ENCODE measurements around the gene ITPRIP.

ITPRIP gene

GRCh38 chr10:104337985-104338735 lies at the start of gene ITPRIP:
TSS of gene ITPRIP (minus strand) at chr10:104338465. CDS start at chr10:104316051, 22,414 bp downstream.
- peak; percentile 62 to 65 for DNase-seq

DNA sequence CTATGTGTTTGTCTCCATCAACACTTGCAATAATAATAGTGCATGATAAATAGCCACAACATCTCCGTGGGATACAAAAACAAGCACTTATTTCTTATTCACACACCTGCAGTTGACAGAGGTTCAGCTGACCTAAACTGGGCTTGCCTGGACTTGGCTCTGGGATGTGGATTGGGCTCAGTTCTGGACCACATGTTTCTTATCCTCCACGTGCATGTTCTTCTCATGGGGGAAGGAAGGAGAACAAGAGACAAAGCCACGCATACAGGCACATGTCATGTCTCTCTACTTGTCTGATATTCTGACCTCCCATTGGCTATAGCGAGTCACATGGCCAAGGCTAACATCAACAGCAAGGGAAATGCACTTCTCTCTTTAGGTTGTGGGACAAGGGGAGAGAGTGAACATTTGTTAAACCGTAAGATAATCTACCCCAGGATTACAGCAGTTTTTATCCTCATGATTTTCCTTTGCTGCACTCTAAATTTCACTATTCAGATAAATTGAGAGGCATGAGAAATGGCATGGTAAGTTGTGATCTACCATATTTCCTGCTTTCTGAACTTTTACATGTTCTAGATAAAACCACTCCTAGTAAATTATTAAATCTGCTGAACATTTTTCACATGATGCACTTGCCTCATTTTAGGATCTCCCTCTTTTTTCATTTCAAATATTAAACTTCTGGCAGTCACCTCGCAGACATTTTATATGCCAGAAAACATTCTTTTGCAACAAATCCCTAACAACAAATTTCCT lies 49.0 kb upstream of the ITPRIP start:
- no peak for DNase-seq

DNA sequence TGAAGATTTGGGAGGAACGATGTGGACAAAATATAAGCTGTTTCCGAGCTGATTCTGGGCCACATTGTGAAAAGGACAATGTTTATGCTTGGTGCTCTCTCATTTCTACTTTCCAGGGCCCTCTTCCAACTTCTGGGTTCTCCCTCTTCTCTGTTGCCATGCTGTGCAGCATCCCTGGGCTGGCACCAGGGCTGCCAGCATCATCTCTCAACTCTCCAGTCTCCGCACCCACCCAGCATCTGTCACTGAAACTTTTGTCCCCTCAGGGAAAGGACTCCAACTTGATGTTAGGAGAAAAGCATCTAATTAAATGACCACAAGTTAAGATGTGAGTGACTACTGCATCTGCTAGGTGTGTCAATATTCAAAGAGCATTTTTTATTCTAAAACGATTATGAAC lies 42.1 kb upstream of the ITPRIP start:
- DNase-seq, result no peak

GRCh38 chr10:104376784-104377300 lies 38.6 kb upstream of the ITPRIP start:
- DNase-seq, result no peak

GRCh38 chr10:104374591-104374990 lies 36.3 kb upstream of the ITPRIP start:
- DNase-seq, result no peak

DNA sequence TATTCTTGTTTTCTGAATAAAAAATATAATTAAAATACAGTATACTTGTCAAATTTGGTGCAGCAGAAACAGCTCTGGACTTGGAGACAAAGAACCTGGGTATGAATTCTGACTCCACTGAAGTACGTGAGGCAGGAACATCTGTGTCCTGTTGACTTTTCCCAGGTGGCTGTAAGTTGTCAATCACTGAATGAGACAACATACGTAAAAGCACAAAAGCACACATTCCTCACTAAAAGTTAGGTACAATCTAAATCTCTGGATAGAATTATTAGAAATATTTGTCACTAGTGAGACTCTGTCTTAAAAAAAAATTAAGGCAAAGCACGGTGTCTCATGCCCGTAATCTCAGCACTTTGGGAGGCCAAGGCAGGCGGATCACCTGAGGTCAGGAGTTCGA lies 33.5 kb upstream of the ITPRIP start:
- DNase-seq, result no peak

DNA sequence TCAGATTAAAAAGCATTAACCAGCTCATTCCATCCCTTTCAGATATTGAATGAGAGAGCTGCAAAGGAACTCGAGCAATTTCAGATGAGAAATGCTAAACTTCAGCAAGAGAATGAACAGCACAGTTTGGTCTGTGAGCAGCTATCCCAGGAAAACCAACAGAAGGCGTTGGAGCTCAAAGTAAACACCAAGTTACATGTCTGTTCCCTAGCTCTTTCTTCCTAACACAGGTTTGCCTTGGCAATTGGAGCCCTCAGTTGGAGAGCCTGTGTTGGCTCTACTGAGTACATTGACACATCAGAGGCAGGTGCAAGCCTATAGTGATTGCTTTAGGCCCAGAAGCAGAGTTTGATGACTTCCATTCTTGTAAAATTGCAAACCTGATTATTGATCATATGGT lies 30.1 kb upstream of the ITPRIP start:
- DNase-seq, result no peak

- no peak for DNase-seq
These were observed 29.6 kb upstream of the ITPRIP start for GRCh38 chr10:104367904-104368303.

GRCh38 chr10:104359811-104360210 lies 21.5 kb upstream of the ITPRIP start:
- no peak for DNase-seq

DNA sequence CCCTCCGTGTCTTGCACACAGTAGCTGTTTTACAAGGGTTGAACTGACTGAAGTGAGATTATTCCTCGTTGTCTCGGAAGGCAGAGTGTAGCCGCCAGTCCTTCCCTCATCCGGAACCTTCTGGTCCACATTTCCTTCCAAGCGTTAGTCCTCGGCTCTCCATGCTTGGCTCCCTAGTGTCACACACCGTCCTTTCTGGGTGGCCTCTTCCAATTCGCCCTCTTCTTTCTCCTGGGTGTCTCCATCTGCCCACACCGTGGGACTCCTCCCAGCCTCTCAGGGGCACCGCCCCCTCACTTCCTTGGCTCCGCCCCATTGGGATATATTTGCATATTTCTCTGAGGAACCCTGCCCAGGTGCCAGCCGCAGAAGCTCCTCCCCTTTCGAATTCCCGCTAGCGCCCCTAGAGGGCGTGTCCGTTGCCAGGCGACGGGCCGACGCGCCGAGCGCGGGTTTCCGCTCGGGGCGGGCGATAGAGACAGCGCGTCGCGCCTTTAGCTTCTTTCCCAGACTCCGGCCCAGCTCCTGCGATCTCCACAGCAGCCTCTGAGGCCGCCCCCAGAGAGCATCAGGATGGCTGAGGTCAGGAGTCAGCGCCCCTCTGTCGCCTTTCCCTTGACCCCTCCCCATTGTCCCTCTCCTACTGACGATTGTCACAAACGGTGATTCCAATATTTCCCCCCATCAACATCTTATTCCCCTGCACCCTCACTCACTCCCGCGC lies 15.2 kb upstream of the ITPRIP start, which contains the start of gene CFAP58:
TSS of gene CFAP58 (plus strand) at position 509 of the 724 bp plus-strand sequence. CDS start at position 574, 65 bp downstream.
- peak; percentile 84 to 91 for DNase-seq

DNA sequence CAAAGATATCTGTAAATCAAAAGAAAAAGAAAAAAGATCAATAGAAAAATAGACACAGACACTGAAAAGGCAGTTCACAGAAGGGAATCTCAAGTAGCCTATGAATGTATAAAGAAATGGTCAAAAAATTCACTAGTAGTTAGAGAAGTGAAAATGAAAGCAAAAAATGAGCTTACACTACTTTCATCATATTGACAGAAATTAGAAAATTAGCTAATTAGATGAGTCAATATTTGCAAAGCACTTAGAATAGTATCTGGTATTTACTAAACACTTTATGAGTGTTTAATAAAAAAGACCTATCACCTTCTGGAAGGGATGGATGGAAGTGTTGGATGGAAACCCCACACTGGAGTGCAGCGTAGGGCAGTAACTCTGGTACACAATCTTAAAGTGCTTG lies 13.7 kb upstream of the ITPRIP start:
- DNase-seq, result no peak

- no peak for DNase-seq
These were observed 12.9 kb upstream of the ITPRIP start for GRCh38 chr10:104351061-104351702.

- DNase-seq, result no peak
These were observed 11.9 kb upstream of the ITPRIP start for GRCh38 chr10:104350127-104350635.

DNA sequence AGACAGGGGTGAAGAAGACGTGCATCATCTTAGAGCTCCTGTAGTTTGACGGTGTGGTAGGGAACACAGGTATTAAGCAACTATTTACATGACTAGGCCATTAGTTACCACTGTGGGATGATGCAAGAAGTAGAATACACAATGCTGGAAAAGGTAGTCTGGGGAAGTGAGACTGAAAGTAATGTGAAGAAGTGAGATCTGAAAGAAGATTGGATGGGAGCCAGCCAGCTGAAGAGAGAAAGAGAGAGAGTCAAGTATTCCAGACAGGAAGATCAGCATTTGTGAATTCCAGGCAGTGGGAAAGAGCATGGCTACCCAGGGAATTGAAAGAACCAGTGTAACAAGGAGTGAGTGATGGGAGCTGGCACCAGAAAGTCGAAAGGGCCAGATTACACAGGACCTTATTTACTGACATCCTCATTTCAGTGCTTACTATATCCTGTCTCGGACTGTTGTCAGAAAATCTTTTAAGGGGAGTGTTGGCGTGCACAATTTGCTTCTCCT lies 11.4 kb upstream of the ITPRIP start:
- no peak for DNase-seq

GRCh38 chr10:104348601-104349000 lies 10.3 kb upstream of the ITPRIP start:
- DNase-seq, result no peak

DNA sequence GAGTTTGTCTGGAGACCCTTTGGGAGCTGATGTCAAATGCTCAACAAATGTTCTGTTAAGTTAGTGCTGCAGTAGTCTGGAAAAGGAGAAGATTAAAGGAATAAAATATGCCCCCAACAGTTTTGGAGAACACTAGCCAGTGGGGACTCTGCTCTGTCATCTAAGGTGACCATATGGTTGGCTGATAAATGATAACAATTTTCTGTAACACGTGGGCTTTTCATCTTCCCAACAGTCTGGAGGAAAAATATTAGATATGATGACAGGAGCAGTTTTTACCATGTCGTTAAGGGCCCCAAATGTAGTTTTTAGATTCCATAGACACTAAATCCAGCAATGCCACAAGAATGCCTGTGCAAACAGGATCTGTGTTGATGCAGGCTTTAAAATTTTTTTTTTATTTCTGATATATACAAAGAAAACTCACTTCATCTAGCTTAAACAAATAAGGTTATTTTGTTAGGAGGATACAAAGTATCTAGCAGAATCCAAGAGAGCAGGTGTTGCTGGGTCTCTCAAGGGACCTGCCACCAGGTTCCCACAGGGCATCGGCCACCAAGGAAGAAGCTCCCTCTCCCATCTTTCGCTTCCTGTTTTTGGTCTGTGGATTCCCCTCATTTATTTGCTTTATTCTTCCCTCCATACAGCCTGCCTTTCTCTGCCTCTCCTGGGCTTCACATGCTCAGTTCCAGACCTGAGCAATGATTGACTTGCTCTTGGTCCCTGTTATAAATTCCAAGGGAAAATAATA lies 9.2 kb upstream of the ITPRIP start:
- no peak for DNase-seq

DNA sequence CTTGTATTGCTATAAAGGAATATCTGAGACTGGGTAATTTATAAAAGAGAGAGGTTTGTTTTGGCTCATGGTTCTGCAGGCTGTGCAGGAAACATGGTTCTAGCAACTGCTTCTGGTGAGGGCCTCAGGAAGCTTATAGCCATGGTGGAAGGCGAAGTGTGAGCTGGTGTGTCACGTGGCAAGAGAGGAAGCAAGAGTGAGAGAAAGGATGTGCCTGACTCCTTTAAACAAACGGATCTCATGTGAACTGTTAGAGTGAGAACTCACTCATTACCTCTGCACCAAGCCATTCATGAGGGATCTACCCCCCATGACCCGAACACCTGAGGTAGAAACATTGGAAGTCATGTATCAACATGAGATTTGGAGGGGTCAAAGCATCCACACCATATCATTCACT lies 7.7 kb upstream of the ITPRIP start:
- no peak for DNase-seq

DNA sequence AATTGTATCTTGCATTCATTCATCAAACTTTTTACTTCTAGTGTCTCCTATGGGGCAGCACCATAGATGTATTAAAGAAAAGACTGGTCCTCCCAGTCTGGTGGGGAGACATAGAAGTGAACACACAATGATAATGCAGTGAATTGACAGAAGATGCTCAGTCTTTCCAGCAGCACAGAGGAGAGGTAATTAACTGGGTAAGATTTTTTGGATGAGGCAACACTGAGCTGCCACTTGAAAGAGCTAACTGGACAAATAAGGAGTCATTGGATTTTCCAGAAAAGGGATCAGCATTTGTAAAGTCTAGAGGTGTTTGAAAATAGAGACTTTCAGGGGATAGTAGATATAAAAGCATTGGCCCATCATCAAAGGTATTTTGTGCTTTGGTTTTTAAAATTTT lies 7.2 kb upstream of the ITPRIP start:
- no peak for DNase-seq

DNA sequence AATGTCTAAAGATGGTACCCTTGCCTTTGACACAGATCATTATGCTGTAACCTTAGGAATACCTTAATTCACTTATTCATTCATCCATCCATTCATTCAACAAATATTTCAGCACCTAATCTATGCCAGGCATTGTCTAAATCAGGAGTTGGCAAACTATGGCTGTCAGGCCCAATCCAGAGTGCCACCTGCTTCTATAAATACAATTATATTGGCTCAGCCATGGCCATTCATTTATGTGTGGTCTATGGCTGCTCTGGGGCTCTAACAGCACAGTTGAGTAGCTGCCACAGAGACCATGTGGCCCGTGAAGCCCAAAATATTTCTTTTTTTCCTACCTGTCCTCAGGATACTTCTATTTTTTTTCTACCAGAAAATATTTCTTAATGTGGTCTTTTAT lies 6.0 kb upstream of the ITPRIP start:
- DNase-seq, result no peak

- DNase-seq, result no peak
These were observed 4.7 kb upstream of the ITPRIP start for GRCh38 chr10:104342941-104343411.

DNA sequence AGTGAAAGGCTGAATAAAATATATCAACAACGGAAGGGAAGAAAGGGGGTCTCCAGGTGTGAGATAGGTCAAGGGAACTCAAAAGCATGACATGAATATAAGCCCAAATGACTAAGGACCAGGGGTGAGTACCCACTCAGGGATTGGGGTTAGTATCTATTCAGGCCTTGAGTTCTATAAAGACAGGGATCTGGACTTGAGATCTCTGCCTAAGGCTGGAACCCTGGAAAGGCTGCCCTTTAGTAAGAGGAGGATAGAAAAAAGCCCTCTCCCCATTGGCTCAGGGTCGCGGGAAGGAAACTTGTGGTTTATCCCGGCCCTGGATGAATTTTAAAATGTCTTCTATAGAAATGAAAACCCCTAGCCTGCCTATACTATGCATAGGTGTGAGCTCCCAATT lies 2.4 kb upstream of the ITPRIP start:
- no peak for DNase-seq
